Sigmoid colon (tissue), 7 donors: ENCODE data around the gene PLG. TPM values are rescaled to one million over a fixed set of nuclear protein-coding genes. Genes with fewer than 3 reads are reported as not detected.
"Not testable (repeated sequence)": the region's sequence is repeated elsewhere in the genome, so short reads cannot be mapped to it uniquely, and the experiment has no call there.

Experiments
- DNase-seq: peaks from one replicate; pipeline ENCODE4 v3.0.0-alpha.2; 2019
- H3K27ac ChIP-seq, 4 donors: fragments of 200-600 bp; sonication (generic); one replicate each; pipeline ENCODE4 v1.5.1; 2016 to 2019; ENCODE audit warnings: mild to moderate bottlenecking in 1 of 4
- H3K27me3 ChIP-seq, 3 donors: fragments of 200-600 bp; sonication (generic); one replicate each; pipeline ENCODE4 v1.5.1; 2019; ENCODE audit warnings: mild to moderate bottlenecking in 1 of 3
- H3K36me3 ChIP-seq, 4 donors: fragments of 200-600 bp; sonication (generic); one replicate each; pipeline ENCODE4 v1.5.1; 2016 to 2019
- H3K4me1 ChIP-seq, 4 donors: fragments of 200-600 bp; sonication (generic); one replicate each; pipeline ENCODE4 v1.5.1; 2017 to 2019
- H3K4me3 ChIP-seq, 4 donors: fragments of 200-600 bp; sonication (generic); one replicate each; pipeline ENCODE4 v1.5.1; 2017 to 2019; ENCODE audit warnings: mild to moderate bottlenecking in 2 of 4, moderate library complexity in 1 of 4
- H3K9me3 ChIP-seq, 4 donors: fragments of 200-600 bp in 3 of 4; sonication (generic) in 3 of 4; one replicate each; pipeline versions ENCODE4 v1.5.1 to v1.6.1; 2013 to 2019
- EP300 ChIP-seq, 4 donors: sonication (generic); formaldehyde crosslinking; IDR thresholded peaks; one replicate each; pipeline ENCODE4 v1.6.1; 2017; ENCODE audit warnings: antibody characterized with exemption in 4 of 4
- POLR2A ChIP-seq, 2 donors: fragments of 450-650 bp; IDR thresholded peaks; one replicate each; pipeline ENCODE4 v1.6.1; 2016; ENCODE audit warnings: antibody characterized with exemption in 2 of 2, mild to moderate bottlenecking in 2 of 2, moderate library complexity in 2 of 2
- POLR2AphosphoS5 ChIP-seq, 4 donors: sonication (generic); formaldehyde crosslinking; IDR thresholded peaks; one replicate each; pipeline ENCODE4 v1.6.1; 2017; ENCODE audit warnings: antibody characterized with exemption in 4 of 4
- WGBS, 2 donors: extraction: QIAGEN DNeasy Blood & Tissue Kit; methylation state at CpG; one replicate each; pipeline ENCODE4 v1.1.7; 2013; 5-methylcytosine and 5-hydroxymethylcytosine counted together
- intact Hi-C: fragments of 100-400 bp; cut with DNase I; formaldehyde crosslinking; loops from one replicate; pipeline ENCODE4 v1.15.1; 2023
- polyA plus RNA-seq, 3 donors: library from polyadenylated mRNA; stranded (reverse); fragments of 200-250 nt; gene quantifications; one replicate each; pipeline ENCODE4 v1.2.3, GENCODE V29; 2013
- total RNA-seq, 4 donors: library from RNA; depleted of rRNA; stranded (reverse); fragments of >200 nt; gene quantifications; one replicate each; pipeline ENCODE4 v1.1.0, GENCODE V29; 2016
- TF ChIP-seq, protein P1 (sequence below), 4 experiments: fragments of 450-650 bp in 3 of 4; fragments of 200-600 bp in 1 of 4; IDR thresholded peaks; one replicate each; pipeline ENCODE4 v1.5.1; 2016 to 2019; ENCODE audit warnings: antibody characterized with exemption in 4 of 4, mild to moderate bottlenecking in 3 of 4, moderate library complexity in 2 of 4
- donor health status: healthy with polysubstance abuse.
- donor health status: Bipolar disorder and iron deficiency.
- donor health status: healthy.

Gene PLG
- total RNA-seq: not detected
- under 1 TPM in 1 of 3 donors, not detected in 2; 0.04 TPM for polyA plus RNA-seq

DNA sequence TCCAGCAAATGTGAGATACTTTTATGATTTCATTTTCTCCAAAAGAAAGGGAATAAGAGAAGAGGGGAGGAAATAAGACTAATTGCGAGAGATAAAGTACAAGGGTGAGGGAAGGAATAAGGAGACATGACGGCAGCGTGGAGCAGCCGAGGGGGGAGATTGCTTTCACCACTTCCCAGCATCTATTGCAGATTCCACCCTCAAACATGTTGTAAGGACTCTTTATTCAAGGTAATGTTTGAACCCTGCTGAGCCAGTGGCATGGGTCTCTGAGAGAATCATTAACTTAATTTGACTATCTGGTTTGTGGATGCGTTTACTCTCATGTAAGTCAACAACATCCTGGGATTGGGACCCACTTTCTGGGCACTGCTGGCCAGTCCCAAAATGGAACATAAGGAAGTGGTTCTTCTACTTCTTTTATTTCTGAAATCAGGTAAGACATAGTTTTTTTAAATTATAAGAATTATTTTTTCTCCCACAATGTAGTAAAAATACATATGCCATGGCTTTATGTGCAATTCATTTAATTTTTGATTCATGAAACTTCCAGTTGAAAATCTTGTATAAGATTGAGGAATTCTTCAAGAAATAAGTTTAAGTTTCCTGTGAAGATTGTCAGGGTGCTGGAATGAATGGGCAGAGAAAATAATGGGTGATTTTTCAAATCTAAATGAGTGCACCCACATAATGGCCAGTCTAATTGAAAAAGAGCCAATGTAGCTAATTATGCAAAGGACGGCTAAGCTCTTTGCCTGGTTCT is at the start of gene PLG:
Gene PLG, plus strand, starts transcription at position 327 of the 763 bp plus-strand sequence. Its CDS starts 61 bp downstream, at position 388.
- H3K36me3 ChIP-seq, H3K27ac ChIP-seq, H3K27me3 ChIP-seq, H3K4me1 ChIP-seq, H3K4me3 ChIP-seq, intact Hi-C loops, DNase-seq, H3K9me3 ChIP-seq: not testable (repeated sequence)
- WGBS, 2 donors: 61 to 81% methylated on average over 6 of the region's 6 CpGs

- 84 to 87% methylated on average over 6 of the region's 6 CpGs for WGBS, 2 donors
- H3K9me3 ChIP-seq: peaks cover 0 to 5% (median under 1%) of the 10 kb centered on the region in 4 donors
- H3K36me3 ChIP-seq: no peaks in the 10 kb centered on the region
- H3K27ac ChIP-seq: no peak overlapping the region
- no peaks in the 10 kb centered on the region for H3K4me1 ChIP-seq
- no peak for DNase-seq
- no peaks in the 10 kb centered on the region for H3K27me3 ChIP-seq
- TF ChIP-seq, protein P1, sequence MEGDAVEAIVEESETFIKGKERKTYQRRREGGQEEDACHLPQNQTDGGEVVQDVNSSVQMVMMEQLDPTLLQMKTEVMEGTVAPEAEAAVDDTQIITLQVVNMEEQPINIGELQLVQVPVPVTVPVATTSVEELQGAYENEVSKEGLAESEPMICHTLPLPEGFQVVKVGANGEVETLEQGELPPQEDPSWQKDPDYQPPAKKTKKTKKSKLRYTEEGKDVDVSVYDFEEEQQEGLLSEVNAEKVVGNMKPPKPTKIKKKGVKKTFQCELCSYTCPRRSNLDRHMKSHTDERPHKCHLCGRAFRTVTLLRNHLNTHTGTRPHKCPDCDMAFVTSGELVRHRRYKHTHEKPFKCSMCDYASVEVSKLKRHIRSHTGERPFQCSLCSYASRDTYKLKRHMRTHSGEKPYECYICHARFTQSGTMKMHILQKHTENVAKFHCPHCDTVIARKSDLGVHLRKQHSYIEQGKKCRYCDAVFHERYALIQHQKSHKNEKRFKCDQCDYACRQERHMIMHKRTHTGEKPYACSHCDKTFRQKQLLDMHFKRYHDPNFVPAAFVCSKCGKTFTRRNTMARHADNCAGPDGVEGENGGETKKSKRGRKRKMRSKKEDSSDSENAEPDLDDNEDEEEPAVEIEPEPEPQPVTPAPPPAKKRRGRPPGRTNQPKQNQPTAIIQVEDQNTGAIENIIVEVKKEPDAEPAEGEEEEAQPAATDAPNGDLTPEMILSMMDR (IDR thresholded peaks at IDR 0.05): no peak
- TF ChIP-seq POLR2AphosphoS5 (IDR thresholded peaks at IDR 0.05): no peak
- TF ChIP-seq EP300 (IDR thresholded peaks at IDR 0.05): no peak
- no peak for TF ChIP-seq POLR2A (IDR thresholded peaks at IDR 0.05)
- intact Hi-C loops: no loop called here
- H3K4me3 ChIP-seq: no peak overlapping the region
Observed at GRCh38 chr6:160659562-160659961, 42.5 kb upstream of the PLG start.

- H3K36me3 ChIP-seq: no peaks in the 10 kb centered on the region
- no peaks in the 10 kb centered on the region for H3K4me1 ChIP-seq
- peaks cover 0 to 5% (median under 1%) of the 10 kb centered on the region in 4 donors for H3K9me3 ChIP-seq
- no peak for TF ChIP-seq POLR2A (IDR thresholded peaks at IDR 0.05)
- TF ChIP-seq POLR2AphosphoS5 (IDR thresholded peaks at IDR 0.05): no peak
- TF ChIP-seq, protein P1 (IDR thresholded peaks at IDR 0.05): no peak
- no peak for TF ChIP-seq EP300 (IDR thresholded peaks at IDR 0.05)
- no peak overlapping the region for H3K4me3 ChIP-seq
- 39 to 64% methylated on average over 3 of the region's 3 CpGs for WGBS, 2 donors
- intact Hi-C loops: no loop called here
- no peaks in the 10 kb centered on the region for H3K27me3 ChIP-seq
- DNase-seq: no peak
- H3K27ac ChIP-seq: no peak overlapping the region
Observed at GRCh38 chr6:160661216-160661615, 40.8 kb upstream of the PLG start.

DNA sequence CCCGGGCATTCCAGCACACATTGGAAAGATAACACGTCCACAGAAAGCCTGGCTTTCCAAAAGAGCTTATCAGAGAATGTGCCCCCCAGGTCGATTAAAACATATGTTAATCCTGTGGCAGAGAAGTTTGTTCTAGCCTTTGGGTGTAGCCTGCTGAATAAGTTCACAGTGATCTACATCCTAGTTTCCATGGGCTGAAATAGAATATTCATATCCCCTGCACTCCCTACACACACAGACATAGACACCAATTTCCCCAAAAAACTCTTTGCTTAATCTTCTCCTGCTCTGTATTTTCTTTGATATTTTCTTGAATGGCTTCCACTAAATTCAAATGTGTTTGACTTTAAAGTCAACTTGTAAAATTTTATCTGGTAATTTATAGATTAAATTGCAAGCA is 39.6 kb upstream of the PLG start:
- Histone ChIP-seq H3K27me3 (no peaks in the 10 kb centered on the region), H3K27ac (no peak overlapping the region), H3K9me3 (peaks cover 0 to 5% (median under 1%) of the 10 kb centered on the region in 4 donors), H3K4me1 (no peaks in the 10 kb centered on the region), H3K4me3 (no peak overlapping the region), H3K36me3 (no peaks in the 10 kb centered on the region)
- no peak for DNase-seq
- intact Hi-C loops: no loop called here
- WGBS, 2 donors: 26 to 36% methylated on average over 3 of the region's 3 CpGs
- no peak for TF ChIP-seq POLR2A (IDR thresholded peaks at IDR 0.05)
- no peak for TF ChIP-seq POLR2AphosphoS5 (IDR thresholded peaks at IDR 0.05)
- TF ChIP-seq, protein P1 (IDR thresholded peaks at IDR 0.05): no peak
- no peak for TF ChIP-seq EP300 (IDR thresholded peaks at IDR 0.05)

DNA sequence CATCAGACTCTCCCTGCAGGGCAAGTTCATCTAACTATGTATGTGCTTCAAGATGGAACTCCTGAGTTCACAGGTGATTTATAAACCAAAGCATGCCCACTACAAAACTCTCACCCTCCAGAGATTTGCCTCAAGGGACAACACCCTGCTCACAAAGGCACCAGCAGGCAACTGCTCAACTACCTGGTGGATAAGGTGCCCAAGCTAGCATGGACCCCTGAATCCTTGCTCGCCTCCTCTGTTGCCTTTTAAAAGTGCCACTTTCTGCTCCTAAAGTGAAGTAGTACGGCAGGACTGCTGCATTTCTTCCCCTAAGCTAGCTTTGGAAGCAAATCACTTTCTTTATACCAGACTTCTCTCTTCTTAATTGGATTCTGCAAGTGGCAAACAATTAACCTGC is 39.2 kb upstream of the PLG start:
- intact Hi-C loops: no loop called here
- 62 to 81% methylated on average over 2 of the region's 2 CpGs for WGBS, 2 donors
- H3K27ac ChIP-seq: no peak overlapping the region
- DNase-seq: no peak
- H3K4me3 ChIP-seq: no peak overlapping the region
- H3K27me3 ChIP-seq: no peaks in the 10 kb centered on the region
- H3K36me3 ChIP-seq: no peaks in the 10 kb centered on the region
- no peak for TF ChIP-seq POLR2AphosphoS5 (IDR thresholded peaks at IDR 0.05)
- no peak for TF ChIP-seq POLR2A (IDR thresholded peaks at IDR 0.05)
- TF ChIP-seq, protein P1 (IDR thresholded peaks at IDR 0.05): no peak
- no peak for TF ChIP-seq EP300 (IDR thresholded peaks at IDR 0.05)
- peaks cover 0 to 2% (median under 1%) of the 10 kb centered on the region in 4 donors for H3K9me3 ChIP-seq
- H3K4me1 ChIP-seq: no peaks in the 10 kb centered on the region

DNA sequence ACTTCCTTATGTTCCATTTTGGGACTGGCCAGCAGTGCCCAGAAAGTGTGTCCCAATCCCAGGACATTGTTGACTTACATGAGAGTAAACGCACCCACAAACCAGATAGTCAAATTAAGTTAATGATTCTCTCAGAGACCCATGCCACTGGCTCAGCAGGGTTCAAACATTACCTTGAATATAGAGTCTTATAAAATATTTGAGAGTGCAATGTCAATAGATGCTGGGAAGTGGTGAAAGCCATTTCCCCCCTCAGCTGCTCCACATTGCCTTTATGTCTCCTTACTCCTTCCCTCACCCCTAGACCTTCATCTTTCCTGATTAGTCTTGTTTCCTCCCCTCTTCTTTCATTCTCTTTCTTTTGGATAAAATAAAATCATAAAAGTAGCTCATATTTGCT is 37.8 kb upstream of the PLG start, which contains the start of gene LPA:
Gene LPA, minus strand, starts transcription at position 78 of the 400 bp plus-strand sequence. Its CDS starts 61 bp downstream, at position 17.
- H3K27ac ChIP-seq, H3K27me3 ChIP-seq, DNase-seq, H3K9me3 ChIP-seq, H3K4me1 ChIP-seq, intact Hi-C loops, H3K36me3 ChIP-seq, H3K4me3 ChIP-seq: not testable (repeated sequence)
- 21 to 61% methylated on average over 1 of the region's 1 CpG for WGBS, 2 donors
